Activated CD8-positive, alpha-beta memory T cell treated with anti-CD3 and anti-CD28 coated beads, Interleukin-2, amount 10 ng/mL, durations not matched to agents 7 days and 5 days (primary cell): ENCODE results near the gene MAN2B1. TPM values are rescaled to one million over a fixed set of nuclear protein-coding genes. Genes with fewer than 3 reads are reported as not detected.
A peak's percentile ranks its signal among the peaks of the same experiment; 100 is the strongest.

Experiments used
- ATAC-seq: fragments of 150-1000 bp; cut with Tn5 transposase; one replicate; pipeline ENCODE4 v1.10.0; 2021; ENCODE audit warnings: moderate library complexity
- CTCF ChIA-PET: fragments of 350-600 bp; sonication (Branson Sonifier 250); formaldehyde crosslinking; loops from one replicate; lab custom pipeline; 2021; ENCODE audit warnings: antibody characterized with exemption; lab: Charles Lee
- DNase-seq: peaks from one replicate; pipeline ENCODE4 v3.0.0-alpha.2; 2020
- H3K27ac Mint-ChIP-seq: one replicate; pipeline ENCODE4 v1.8.0; 2021; ENCODE audit warnings: mild to moderate bottlenecking, mixed read lengths
- H3K27me3 Mint-ChIP-seq: one replicate; pipeline ENCODE4 v1.8.0; 2021; ENCODE audit warnings: mixed read lengths
- H3K36me3 Mint-ChIP-seq: one replicate; pipeline ENCODE4 v1.8.0; 2021; ENCODE audit warnings: mild to moderate bottlenecking, mixed read lengths
- H3K4me1 Mint-ChIP-seq: one replicate; pipeline ENCODE4 v1.8.0; 2021; ENCODE audit warnings: mixed read lengths
- H3K4me3 Mint-ChIP-seq: one replicate; pipeline ENCODE4 v1.8.0; 2021; ENCODE audit warnings: mild to moderate bottlenecking, moderate library complexity, mixed read lengths
- H3K9me3 Mint-ChIP-seq: one replicate; pipeline ENCODE4 v1.8.0; 2022; ENCODE audit warnings: low read depth, mixed read lengths
- total RNA-seq, 2 experiments: library from RNA; stranded (reverse); gene quantifications; one replicate each; pipeline ENCODE4 v1.2.3, GENCODE V29; 2021

The MAN2B1 gene
- total RNA-seq, 2 experiments from 2014 or later = 102 to 118 TPM

DNA sequence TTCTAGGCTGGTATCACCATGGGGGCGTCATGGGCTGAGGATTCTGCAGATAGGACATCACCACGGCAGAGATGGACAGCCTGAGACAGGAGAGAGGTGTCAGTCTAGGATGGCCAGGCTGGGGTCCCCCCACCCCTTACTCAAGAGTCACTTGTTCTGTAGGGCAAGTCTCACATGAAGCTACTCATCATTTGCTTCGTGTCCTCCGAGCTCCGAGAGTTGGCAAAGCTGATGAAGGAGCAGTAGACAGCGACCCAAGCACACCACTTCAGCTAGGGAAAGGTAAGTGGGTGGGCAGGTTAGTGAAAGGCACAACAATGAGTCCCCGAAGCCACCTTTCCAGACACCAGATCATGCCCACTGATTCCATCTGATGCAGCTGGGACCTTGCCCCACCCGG is 1.8 kb upstream of the MAN2B1 start:
- ATAC-seq = no peak
- peak overlapping the region; percentile 88 for H3K4me3 Mint-ChIP-seq
- H3K27ac Mint-ChIP-seq = peak overlapping the region; percentile 100
- CTCF ChIA-PET = interaction anchor here (1.3 to 5.8 kb wide), 5 partner anchors 10 to 104 kb away, joined by 3 to 40 read pairs (median 4); partner anchors contain the start of gene DHPS
- H3K9me3 Mint-ChIP-seq = no peaks in the 10 kb centered on the region
- H3K36me3 Mint-ChIP-seq = peaks cover 15% of the 10 kb centered on the region
- peaks cover 57% of the 10 kb centered on the region for H3K4me1 Mint-ChIP-seq
- H3K27me3 Mint-ChIP-seq = no peaks in the 10 kb centered on the region
- no peak for DNase-seq

- peak overlapping the region; percentile 88 for H3K4me3 Mint-ChIP-seq
- DNase-seq = no peak
- no peak for ATAC-seq
- no peaks in the 10 kb centered on the region for H3K27me3 Mint-ChIP-seq
- H3K36me3 Mint-ChIP-seq = peaks cover 20% of the 10 kb centered on the region
- H3K4me1 Mint-ChIP-seq = peaks cover 57% of the 10 kb centered on the region
- H3K27ac Mint-ChIP-seq = peak overlapping the region; percentile 62
- CTCF ChIA-PET = interaction anchor here (1.3 to 5.8 kb wide), 3 partner anchors 10 to 104 kb away, joined by 4 to 40 read pairs (median 28); partner anchors contain the start of gene DHPS
- H3K9me3 Mint-ChIP-seq = no peaks in the 10 kb centered on the region
These were observed 1.3 kb upstream of the MAN2B1 start for GRCh38 chr19:12667731-12668302.

GRCh38 chr19:12665671-12666264 is 774 bp downstream of the MAN2B1 start:
- Mint-ChIP-seq H3K4me1 (peaks cover 51% of the 10 kb centered on the region), H3K27me3 (no peaks in the 10 kb centered on the region), H3K9me3 (no peaks in the 10 kb centered on the region), H3K36me3 (peaks cover 24% of the 10 kb centered on the region), H3K27ac (peak overlapping the region; percentile 74), H3K4me3 (peak overlapping the region; percentile 88)
- ATAC-seq (no peak), DNase-seq (no peak)
- CTCF ChIA-PET = interaction anchor here (1.0 to 5.8 kb wide), 6 partner anchors 12 to 181 kb away, joined by 3 to 40 read pairs (median 8); no protein-coding TSS in a partner anchor

GRCh38 chr19:12665281-12665573 is 1.3 kb downstream of the MAN2B1 start:
- peak overlapping the region; percentile 88 for H3K4me3 Mint-ChIP-seq

DNA sequence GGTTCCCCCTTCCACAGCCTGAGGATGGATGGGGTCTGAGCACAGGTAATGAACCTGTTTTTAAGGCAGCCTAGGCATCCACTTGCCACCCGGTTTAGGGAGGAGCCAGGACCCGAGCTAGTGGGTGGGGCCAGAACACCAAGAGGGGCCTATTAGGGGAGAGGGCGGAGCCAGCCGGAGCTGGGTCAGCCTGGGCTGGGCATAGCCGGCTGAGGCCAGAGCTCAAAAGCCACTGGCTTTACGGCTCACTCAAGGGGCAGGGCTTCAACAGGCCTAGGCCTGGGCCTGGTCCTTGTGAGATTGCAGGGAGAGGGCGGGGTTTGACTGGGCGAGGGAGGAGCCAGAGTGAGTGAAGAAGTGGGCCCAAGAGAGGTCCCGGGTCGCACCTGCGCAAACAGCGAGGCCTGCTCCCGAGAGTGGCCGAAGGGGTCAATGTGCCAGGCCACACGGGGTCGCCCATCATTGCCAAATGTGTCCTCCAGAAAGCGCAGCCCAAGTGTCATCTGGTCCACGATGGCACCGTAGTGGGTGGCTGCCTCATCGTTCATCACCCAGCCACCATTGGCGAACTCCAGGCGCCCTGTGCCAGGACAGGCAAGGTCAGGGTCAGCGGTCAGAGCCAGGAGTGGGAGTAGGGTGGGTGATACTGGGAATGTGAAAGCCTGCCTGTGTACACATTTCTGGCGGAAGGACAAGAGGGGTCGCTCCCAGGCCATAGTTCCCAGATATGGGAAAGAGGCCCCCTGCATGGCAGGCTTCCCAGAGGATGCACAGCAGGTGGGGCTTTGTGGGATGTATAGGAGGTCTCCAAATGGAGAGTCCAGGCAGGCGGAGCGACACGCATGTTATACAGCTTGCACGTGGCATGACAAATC is 1.9 kb downstream of the MAN2B1 start:
- no peak for DNase-seq
- CTCF ChIA-PET = interaction anchor here (1.4 to 5.8 kb wide), 4 partner anchors 13 to 101 kb away, joined by 5 to 40 read pairs (median 17); no protein-coding TSS in a partner anchor

More at GRCh38 chr19:12665281-12665573, 1.3 kb downstream of the MAN2B1 start:
- H3K9me3 Mint-ChIP-seq = no peaks in the 10 kb centered on the region
- H3K27me3 Mint-ChIP-seq = no peaks in the 10 kb centered on the region
- peak overlapping the region; percentile 74 for H3K27ac Mint-ChIP-seq
- DNase-seq (peak; percentile 74), ATAC-seq (no peak)
- H3K4me1 Mint-ChIP-seq = peaks cover 46% of the 10 kb centered on the region
- CTCF ChIA-PET = interaction anchor here (1.4 to 5.8 kb wide), 5 partner anchors 13 to 101 kb away, joined by 5 to 40 read pairs (median 10); no protein-coding TSS in a partner anchor
- H3K36me3 Mint-ChIP-seq = peaks cover 27% of the 10 kb centered on the region

DNA sequence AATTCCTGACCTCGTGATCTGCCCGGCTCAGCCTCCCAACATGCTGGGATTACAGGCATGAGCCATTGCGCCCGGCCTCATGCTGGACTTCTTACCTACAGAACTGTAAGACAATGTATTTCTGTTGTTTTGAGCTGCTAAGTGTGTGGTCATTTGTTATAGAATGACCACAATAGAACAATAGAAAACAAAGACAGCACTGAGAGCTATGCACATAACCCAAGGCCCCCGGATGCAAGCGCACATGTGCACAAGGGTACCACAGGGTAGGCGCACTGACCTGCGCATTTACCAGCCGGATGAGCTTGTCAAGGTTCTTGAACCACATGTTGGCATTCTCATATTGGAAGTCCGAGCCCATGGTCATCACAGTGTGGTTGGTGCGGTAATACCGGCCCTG is 5.6 kb downstream of the MAN2B1 start:
- peaks cover 49% of the 10 kb centered on the region for H3K36me3 Mint-ChIP-seq
- CTCF ChIA-PET = interaction anchor here (2.5 kb wide), 1 partner anchor 11 kb away, joined by 11 read pairs; no protein-coding TSS in a partner anchor

More for the DNA sequence above, 1.9 kb downstream of the MAN2B1 start:
- Mint-ChIP-seq H3K27ac (peak overlapping the region; percentile 74), H3K4me3 (peak overlapping the region; percentile 88), H3K9me3 (no peaks in the 10 kb centered on the region), H3K4me1 (peaks cover 43% of the 10 kb centered on the region), H3K27me3 (no peaks in the 10 kb centered on the region), H3K36me3 (peaks cover 30% of the 10 kb centered on the region)
- no peak for ATAC-seq

GRCh38 chr19:12657966-12658365 is 8.6 kb downstream of the MAN2B1 start:
- Mint-ChIP-seq H3K4me3 (no peak overlapping the region), H3K4me1 (no peaks in the 10 kb centered on the region), H3K9me3 (no peaks in the 10 kb centered on the region), H3K36me3 (peaks cover 46% of the 10 kb centered on the region), H3K27me3 (no peaks in the 10 kb centered on the region), H3K27ac (no peak overlapping the region)
- CTCF ChIA-PET = interaction anchor here (0.6 to 1.2 kb wide), 2 partner anchors 18 to 325 kb away, joined by 3 read pairs; no protein-coding TSS in a partner anchor
- ATAC-seq (no peak), DNase-seq (no peak)

More for the DNA sequence above, 5.6 kb downstream of the MAN2B1 start:
- DNase-seq = no peak
- ATAC-seq = no peak
- H3K4me1 Mint-ChIP-seq = peaks cover 20% of the 10 kb centered on the region
- no peak overlapping the region for H3K27ac Mint-ChIP-seq
- no peaks in the 10 kb centered on the region for H3K27me3 Mint-ChIP-seq
- no peak overlapping the region for H3K4me3 Mint-ChIP-seq
- H3K9me3 Mint-ChIP-seq = no peaks in the 10 kb centered on the region

- H3K4me3 Mint-ChIP-seq = no peak overlapping the region
- no peaks in the 10 kb centered on the region for H3K4me1 Mint-ChIP-seq
- CTCF ChIA-PET = interaction anchor here (0.6 to 1.2 kb wide), 2 partner anchors 17 to 325 kb away, joined by 3 read pairs; no protein-coding TSS in a partner anchor
- no peaks in the 10 kb centered on the region for H3K9me3 Mint-ChIP-seq
- DNase-seq (no peak), ATAC-seq (peak; percentile 57)
- no peak overlapping the region for H3K27ac Mint-ChIP-seq
- no peaks in the 10 kb centered on the region for H3K27me3 Mint-ChIP-seq
- H3K36me3 Mint-ChIP-seq = peaks cover 45% of the 10 kb centered on the region
These were observed 9.5 kb downstream of the MAN2B1 start for GRCh38 chr19:12656899-12657571.

DNA sequence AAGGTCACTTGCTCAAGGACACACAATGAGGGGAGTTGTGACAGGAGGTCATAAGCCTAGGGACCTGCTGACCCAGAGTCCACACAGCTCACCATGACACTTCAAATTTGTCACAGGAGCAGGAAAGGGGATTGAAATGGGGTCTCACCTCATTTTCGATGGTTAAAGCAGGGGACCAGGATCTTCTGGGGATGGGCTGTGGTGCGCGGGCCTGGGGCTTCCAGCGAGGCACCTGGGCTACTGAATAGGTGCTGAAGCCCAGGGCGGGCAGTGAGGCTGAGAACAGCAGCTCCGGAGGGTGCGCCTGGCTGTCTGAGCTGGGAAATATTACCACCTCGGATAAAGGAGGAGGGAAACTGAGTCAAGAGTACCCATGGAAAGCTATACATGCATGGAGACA is 11.0 kb downstream of the MAN2B1 start:
- ATAC-seq (no peak), DNase-seq (no peak)
- Mint-ChIP-seq H3K4me1 (no peaks in the 10 kb centered on the region), H3K4me3 (no peak overlapping the region), H3K9me3 (no peaks in the 10 kb centered on the region), H3K27ac (no peak overlapping the region), H3K27me3 (no peaks in the 10 kb centered on the region), H3K36me3 (peaks cover 44% of the 10 kb centered on the region)
- CTCF ChIA-PET = interaction anchor here (0.8 to 1.3 kb wide), 3 partner anchors 19 to 91 kb away, joined by 3 read pairs; no protein-coding TSS in a partner anchor

DNA sequence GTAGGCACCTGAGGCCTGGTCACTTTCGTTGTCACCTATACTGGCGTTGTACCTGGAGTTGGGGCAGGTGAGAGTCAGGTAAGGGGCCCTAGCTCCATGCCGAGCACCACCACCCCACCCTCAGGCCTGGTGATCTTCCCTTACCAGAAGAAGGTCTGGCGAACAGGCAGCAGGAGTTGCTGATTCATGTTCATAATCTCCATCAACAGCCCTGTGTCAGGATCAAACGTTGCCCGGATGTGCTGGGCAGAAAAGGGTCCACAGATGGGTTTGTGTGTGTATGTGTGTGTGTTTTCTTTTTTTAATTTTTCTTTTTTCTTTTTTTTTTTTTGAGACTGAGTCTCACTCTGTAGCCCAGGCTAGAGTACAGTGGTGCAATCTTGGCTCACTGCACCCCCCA is 14.3 kb downstream of the MAN2B1 start:
- DNase-seq (no peak), ATAC-seq (no peak)
- Mint-ChIP-seq H3K27ac (no peak overlapping the region), H3K4me3 (no peak overlapping the region), H3K36me3 (peaks cover 47% of the 10 kb centered on the region), H3K9me3 (no peaks in the 10 kb centered on the region), H3K4me1 (peaks cover 2% of the 10 kb centered on the region), H3K27me3 (no peaks in the 10 kb centered on the region)
- CTCF ChIA-PET = interaction anchor here (1.9 kb wide), 1 partner anchor 12 kb away, joined by 8 read pairs; no protein-coding TSS in a partner anchor

DNA sequence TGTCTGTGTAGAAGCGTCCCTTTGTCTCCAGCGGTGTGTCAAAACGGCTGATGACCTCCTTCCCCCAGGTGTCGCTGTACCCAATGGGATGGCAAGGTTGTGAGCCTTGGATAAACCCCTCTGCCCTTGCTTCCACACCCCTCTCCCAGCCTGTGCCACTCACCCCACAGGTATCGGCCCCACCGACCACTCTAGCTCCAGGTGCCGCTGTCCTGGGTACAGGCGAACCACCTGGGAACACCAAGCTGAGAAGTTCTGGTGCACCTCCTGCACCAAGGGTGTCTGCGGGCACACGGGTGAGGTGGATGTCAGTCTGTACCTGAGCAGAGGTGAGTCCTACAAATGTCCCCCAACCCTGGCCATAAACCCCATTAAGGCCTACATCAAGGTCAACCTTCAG is 16.6 kb downstream of the MAN2B1 start:
- DNase-seq (no peak), ATAC-seq (no peak)
- Mint-ChIP-seq H3K4me3 (no peak overlapping the region), H3K27me3 (no peaks in the 10 kb centered on the region), H3K9me3 (no peaks in the 10 kb centered on the region), H3K4me1 (peaks cover 2% of the 10 kb centered on the region), H3K27ac (no peak overlapping the region), H3K36me3 (peaks cover 27% of the 10 kb centered on the region)
- CTCF ChIA-PET = interaction anchor here (1.5 kb wide), 1 partner anchor 10 kb away, joined by 6 read pairs; no protein-coding TSS in a partner anchor

DNA sequence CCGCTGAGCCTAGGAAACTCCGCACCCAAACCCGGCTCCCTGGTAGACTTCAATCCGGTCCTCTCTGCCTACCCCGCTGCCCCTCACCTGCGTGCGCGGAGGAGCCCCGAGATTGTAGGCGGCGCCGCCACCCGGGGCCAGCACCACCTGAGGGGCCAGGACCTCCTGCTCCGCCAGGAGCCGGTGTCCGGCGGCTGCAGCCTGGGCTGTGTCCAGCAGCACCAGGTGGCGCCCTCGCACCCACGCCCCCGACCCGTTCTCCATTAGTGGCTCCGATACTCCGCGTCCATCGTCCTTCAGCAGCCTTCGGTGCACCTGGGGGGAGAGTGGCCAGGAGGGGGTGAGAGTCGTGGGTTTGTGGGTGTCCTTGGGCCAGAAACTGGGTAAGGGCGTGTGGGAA is 18.5 kb downstream of the MAN2B1 start:
- no peaks in the 10 kb centered on the region for H3K27me3 Mint-ChIP-seq
- CTCF ChIA-PET = interaction anchor here (0.8 kb wide), 1 partner anchor 13 kb away, joined by 3 read pairs; no protein-coding TSS in a partner anchor
- H3K4me3 Mint-ChIP-seq = no peak overlapping the region
- H3K27ac Mint-ChIP-seq = no peak overlapping the region
- H3K9me3 Mint-ChIP-seq = no peaks in the 10 kb centered on the region
- H3K4me1 Mint-ChIP-seq = peaks cover 2% of the 10 kb centered on the region
- no peak for ATAC-seq
- DNase-seq = no peak
- peaks cover 28% of the 10 kb centered on the region for H3K36me3 Mint-ChIP-seq
